Measurements from ENCODE around the gene CDH18.

CDH18 gene

DNA sequence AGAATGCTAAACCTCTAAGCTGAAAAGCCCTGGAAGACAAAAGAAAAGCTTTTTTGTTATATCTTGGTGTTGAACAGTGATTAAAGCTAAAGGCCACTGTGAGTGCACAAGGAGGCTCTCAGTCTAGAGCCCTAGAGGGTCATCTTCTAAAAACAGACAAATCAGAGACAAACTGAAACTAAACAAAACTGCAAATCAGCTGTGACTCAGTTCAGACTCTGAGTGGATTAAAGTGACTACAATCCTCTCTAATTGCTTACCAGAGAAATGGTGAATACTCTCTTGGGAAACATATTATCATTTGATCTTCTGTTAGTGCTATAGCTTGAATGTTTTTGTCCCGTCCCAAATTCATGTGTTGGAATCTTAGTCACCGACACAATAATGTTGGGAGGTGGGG lies 491.9 kb downstream of the CDH18 start:
- Histone ChIP-seq H3K4me3 (ENCODE audit: low read length) (no peak overlapping the region), H3F3A (ENCODE audit: insufficient read depth, low read length) (no peaks in the 10 kb centered on the region), H3K9me2 (replicated peaks; ENCODE audit: insufficient read depth, low read length) (no peaks in the 10 kb centered on the region), H3K4me1 (ENCODE audit: low read length) (peaks cover 6% of the 10 kb centered on the region; the same call in 1 of the 2 replicates), H3K4me2 (ENCODE audit: low read depth, low read length) (no peak overlapping the region), H3K9ac (ENCODE audit: low read length) (no peak overlapping the region), H3K27me3 (replicated peaks; ENCODE audit: insufficient read depth, low read length) (no peaks in the 10 kb centered on the region), H2AFZ (ENCODE audit: low read length) (peak overlapping the region; percentile 30; the same call in 1 of the 2 replicates), H3K9me3 (replicated peaks; ENCODE audit: insufficient read depth, low read length) (no peaks in the 10 kb centered on the region), H3K79me2 (ENCODE audit: low read length) (no peaks in the 10 kb centered on the region), H3K27ac (ENCODE audit: low read length) (no peak overlapping the region), H3K36me3 (replicated peaks; ENCODE audit: insufficient read depth, low read length) (no peaks in the 10 kb centered on the region), H4K20me1 (ENCODE audit: insufficient read depth, low read length) (no peaks in the 10 kb centered on the region)
- no peak for DNase-seq
- no peak for TF ChIP-seq EZH2 (optimal IDR thresholded peaks at IDR 0.05; ENCODE audit: low read depth, low read length)
- TF ChIP-seq EZH2phosphoT487 (IDR thresholded peaks at IDR 0.05; ENCODE audit: low read length): no peak
- TF ChIP-seq CTCF (IDR thresholded peaks at IDR 0.05; ENCODE audit: low read length): no peak

- Histone ChIP-seq H3K79me2 (ENCODE audit: low read length) (no peaks in the 10 kb centered on the region), H3K9ac (ENCODE audit: low read length) (no peak overlapping the region), H3F3A (ENCODE audit: insufficient read depth, low read length) (no peaks in the 10 kb centered on the region), H2AFZ (ENCODE audit: low read length) (no peak overlapping the region), H3K27me3 (replicated peaks; ENCODE audit: insufficient read depth, low read length) (no peaks in the 10 kb centered on the region), H3K9me3 (replicated peaks; ENCODE audit: insufficient read depth, low read length) (no peaks in the 10 kb centered on the region), H3K27ac (ENCODE audit: low read length) (no peak overlapping the region), H3K9me2 (replicated peaks; ENCODE audit: insufficient read depth, low read length) (no peaks in the 10 kb centered on the region), H4K20me1 (ENCODE audit: insufficient read depth, low read length) (no peaks in the 10 kb centered on the region), H3K4me2 (ENCODE audit: low read depth, low read length) (no peak overlapping the region), H3K36me3 (replicated peaks; ENCODE audit: insufficient read depth, low read length) (no peaks in the 10 kb centered on the region), H3K4me3 (ENCODE audit: low read length) (no peak overlapping the region), H3K4me1 (ENCODE audit: low read length) (no peaks in the 10 kb centered on the region)
- TF ChIP-seq CTCF (IDR thresholded peaks at IDR 0.05; ENCODE audit: low read length): no peak
- no peak for TF ChIP-seq EZH2phosphoT487 (IDR thresholded peaks at IDR 0.05; ENCODE audit: low read length)
- no peak for TF ChIP-seq EZH2 (optimal IDR thresholded peaks at IDR 0.05; ENCODE audit: low read depth, low read length)
- no peak for DNase-seq
Observed at GRCh38 chr5:19492861-19493260, 495.1 kb downstream of the CDH18 start.

DNA sequence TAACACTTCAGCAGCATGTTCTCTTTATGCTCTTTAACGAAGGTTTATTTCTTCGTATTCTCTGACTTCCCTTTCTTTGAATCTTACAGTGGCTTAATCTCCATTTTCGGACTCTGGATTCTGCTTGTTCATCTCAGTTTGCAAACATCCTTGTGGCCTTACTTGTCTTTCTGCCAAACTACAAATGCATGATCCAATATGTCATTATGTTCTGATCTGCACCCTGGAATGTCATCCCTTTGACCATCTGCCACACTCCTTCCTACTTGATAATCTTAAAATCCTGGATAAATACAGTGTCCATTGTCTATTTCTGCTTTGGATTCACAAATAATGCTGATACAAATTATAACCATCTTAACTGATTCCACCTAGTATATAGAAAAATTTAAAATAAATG lies 499.2 kb downstream of the CDH18 start:
- H3K4me3 ChIP-seq (ENCODE audit: low read length): no peak overlapping the region
- H3K9ac ChIP-seq (ENCODE audit: low read length): no peak overlapping the region
- H3K4me2 ChIP-seq (ENCODE audit: low read depth, low read length): no peak overlapping the region
- H2AFZ ChIP-seq (ENCODE audit: low read length): no peak overlapping the region; the same call in 1 of the 2 replicates
- no peaks in the 10 kb centered on the region for H3K79me2 ChIP-seq (ENCODE audit: low read length)
- no peak for TF ChIP-seq EZH2 (optimal IDR thresholded peaks at IDR 0.05; ENCODE audit: low read depth, low read length)
- no peak for TF ChIP-seq CTCF (IDR thresholded peaks at IDR 0.05; ENCODE audit: low read length)
- no peak for TF ChIP-seq EZH2phosphoT487 (IDR thresholded peaks at IDR 0.05; ENCODE audit: low read length)
- H3F3A ChIP-seq (ENCODE audit: insufficient read depth, low read length): no peaks in the 10 kb centered on the region
- H3K27ac ChIP-seq (ENCODE audit: low read length): no peak overlapping the region
- H3K27me3 ChIP-seq (replicated peaks; ENCODE audit: insufficient read depth, low read length): no peaks in the 10 kb centered on the region
- no peaks in the 10 kb centered on the region for H3K4me1 ChIP-seq (ENCODE audit: low read length)
- H4K20me1 ChIP-seq (ENCODE audit: insufficient read depth, low read length): no peaks in the 10 kb centered on the region
- no peaks in the 10 kb centered on the region for H3K36me3 ChIP-seq (replicated peaks; ENCODE audit: insufficient read depth, low read length)
- H3K9me2 ChIP-seq (replicated peaks; ENCODE audit: insufficient read depth, low read length): no peaks in the 10 kb centered on the region
- no peak for DNase-seq
- H3K9me3 ChIP-seq (replicated peaks; ENCODE audit: insufficient read depth, low read length): no peaks in the 10 kb centered on the region

Data from MM.1S (cell line).